OCI-LY3 (cell line): ENCODE measurements around the gene RREB1.

ENCODE experiments used
- H2AFZ ChIP-seq: fragments of 200-600, 300-600 bp; shearing (Covaris generic); 2 replicates; pipeline ENCODE4 v1.6.0; 2014; ENCODE audit warnings: antibody characterized with exemption, low read depth, low read length
- H3K27ac ChIP-seq: fragments of 200-600, 300-600 bp; sonication (generic); 2 replicates; pipeline ENCODE4 v1.5.1; 2014; ENCODE audit warnings: mild to moderate bottlenecking, low read length, moderate library complexity, mixed read lengths
- H3K27me3 ChIP-seq: fragments of 200-600, 300-600 bp; sonication (generic); 2 replicates; pipeline ENCODE4 v1.6.1; 2014; ENCODE audit warnings: low read depth, low read length, mixed read lengths
- H3K36me3 ChIP-seq: fragments of 200-600, 300-600 bp; sonication (generic); replicated peaks from 2 replicates; pipeline ENCODE3; 2014; ENCODE audit warnings: low read depth, low read length, mixed read lengths
- H3K4me1 ChIP-seq: fragments of 300-600, 200-600 bp; sonication (generic); 2 replicates; pipeline ENCODE4 v1.6.1; 2014; ENCODE audit warnings: low read length, mixed read lengths
- H3K4me2 ChIP-seq: fragments of 200-600, 300-600 bp; sonication (generic); 2 replicates; pipeline ENCODE4 v1.6.1; 2014; ENCODE audit warnings: low read length, mixed read lengths
- H3K4me3 ChIP-seq: fragments of 300-600, 200-600 bp; sonication (generic); 2 replicates; pipeline ENCODE4 v1.5.1; 2014; ENCODE audit warnings: antibody characterized with exemption, mild to moderate bottlenecking, low read length, moderate library complexity
- H3K79me2 ChIP-seq: fragments of 300-600, 200-600 bp; shearing (Covaris generic); 2 replicates; pipeline ENCODE4 v1.6.1; 2014; ENCODE audit warnings: mild to moderate bottlenecking, low read length, mixed read lengths
- H3K9ac ChIP-seq: fragments of 300-600, 200-600 bp; shearing (Covaris generic); 2 replicates; pipeline ENCODE4 v1.6.0; 2014; ENCODE audit warnings: mild to moderate bottlenecking, low read length, moderate library complexity
- H3K9me3 ChIP-seq: fragments of 200-600, 300-600 bp; shearing (Covaris generic); 2 replicates; pipeline ENCODE4 v1.6.1; 2014; ENCODE audit warnings: low read length, mixed read lengths; ENCODE audit not compliant: insufficient read depth
- H4K20me1 ChIP-seq: fragments of 200-600, 300-600 bp; sonication (generic); 2 replicates; pipeline ENCODE4 v1.6.1; 2016; ENCODE audit warnings: low read length, mixed read lengths; ENCODE audit not compliant: insufficient read depth
- CTCF ChIP-seq: fragments of 200-600, 300-600 bp; sonication (generic); IDR thresholded peaks from 2 replicates; pipeline ENCODE4 v1.5.1; 2014; ENCODE audit warnings: antibody characterized with exemption, low read length, low read depth
- EZH2phosphoT487 ChIP-seq: fragments of 200-600 bp; shearing (Covaris generic); IDR thresholded peaks from 2 replicates; pipeline ENCODE4 v1.6.1; 2018; ENCODE audit warnings: antibody characterized with exemption, mixed run types, low read depth

The RREB1 gene

GRCh38 chr6:7252390-7252789, 144.6 kb downstream of the RREB1 start:
- TF ChIP-seq CTCF (no peak), EZH2phosphoT487 (no peak)
- H3K4me3 ChIP-seq, result no peak overlapping the region
- peaks cover 5% of the 10 kb centered on the region; the same call in 1 of the 2 replicates for H3K9me3 ChIP-seq
- no peaks in the 10 kb centered on the region for H3K79me2 ChIP-seq
- no peaks in the 10 kb centered on the region for H3K36me3 ChIP-seq
- H3K4me1 ChIP-seq, result no peaks in the 10 kb centered on the region
- H3K27me3 ChIP-seq, result no peaks in the 10 kb centered on the region
- H3K9ac ChIP-seq, result no peak overlapping the region
- H3K27ac ChIP-seq, result no peak overlapping the region
- H4K20me1 ChIP-seq, result no peaks in the 10 kb centered on the region
- no peak overlapping the region for H2AFZ ChIP-seq
- H3K4me2 ChIP-seq, result no peak overlapping the region

- Histone ChIP-seq H3K9ac (no peak overlapping the region), H2AFZ (no peak overlapping the region), H3K4me2 (no peak overlapping the region), H3K4me1 (no peaks in the 10 kb centered on the region), H3K79me2 (no peaks in the 10 kb centered on the region), H3K27me3 (peaks cover 4% of the 10 kb centered on the region), H3K36me3 (no peaks in the 10 kb centered on the region), H4K20me1 (no peaks in the 10 kb centered on the region), H3K4me3 (no peak overlapping the region), H3K27ac (no peak overlapping the region), H3K9me3 (peaks cover 5% of the 10 kb centered on the region; the same call in 1 of the 2 replicates)
- TF ChIP-seq EZH2phosphoT487 (no peak), CTCF (no peak)
Measured at GRCh38 chr6:7254980-7255835, 147.4 kb downstream of the RREB1 start.

GRCh38 chr6:7255918-7256317, 148.2 kb downstream of the RREB1 start:
- Histone ChIP-seq H3K79me2 (no peaks in the 10 kb centered on the region), H3K4me1 (peaks cover 6% of the 10 kb centered on the region), H3K36me3 (no peaks in the 10 kb centered on the region), H4K20me1 (no peaks in the 10 kb centered on the region), H3K4me3 (no peak overlapping the region), H3K4me2 (no peak overlapping the region), H3K9me3 (peaks cover 5% of the 10 kb centered on the region; the same call in 1 of the 2 replicates), H3K9ac (no peak overlapping the region), H3K27me3 (peaks cover 11% of the 10 kb centered on the region), H2AFZ (no peak overlapping the region), H3K27ac (no peak overlapping the region)
- no peak for TF ChIP-seq EZH2phosphoT487
- no peak for TF ChIP-seq CTCF

GRCh38 chr6:7256785-7257184, 149.0 kb downstream of the RREB1 start:
- no peak overlapping the region for H3K27ac ChIP-seq
- no peaks in the 10 kb centered on the region for H3K36me3 ChIP-seq
- no peak for TF ChIP-seq CTCF
- no peak for TF ChIP-seq EZH2phosphoT487
- H3K79me2 ChIP-seq, result no peaks in the 10 kb centered on the region
- H2AFZ ChIP-seq, result no peak overlapping the region
- no peak overlapping the region for H3K4me3 ChIP-seq
- peaks cover 13% of the 10 kb centered on the region for H3K27me3 ChIP-seq
- H4K20me1 ChIP-seq, result no peaks in the 10 kb centered on the region
- H3K4me2 ChIP-seq, result no peak overlapping the region
- no peak overlapping the region for H3K9ac ChIP-seq
- H3K9me3 ChIP-seq, result peaks cover 5% of the 10 kb centered on the region; the same call in 1 of the 2 replicates
- H3K4me1 ChIP-seq, result peaks cover 9% of the 10 kb centered on the region
